HepG2 (cell line): ENCODE data around the gene CDK8. TPM values are rescaled to one million over a fixed set of nuclear protein-coding genes. Genes with fewer than 3 reads are reported as not detected.

Source experiments
- ATF4 ChIP-seq, 2 experiments: fragments of 450-650 bp in 1 of 2; sonication (generic) in 1 of 2; formaldehyde crosslinking; IDR thresholded peaks; 2 replicates each; pipeline versions ENCODE4 v1.5.0 to v1.8.0; 2020 to 2022; ENCODE audit warnings: mild to moderate bottlenecking in 1 of 2, missing genetic modification reagents in 1 of 2
- HDAC6 ChIP-seq: fragments of 200-600 bp; sonication (generic); IDR thresholded peaks from 2 replicates; pipeline ENCODE4 v1.7.0; 2017; ENCODE audit warnings: mild to moderate bottlenecking, antibody characterized with exemption, low read length, low read depth
- HHEX ChIP-seq: IDR thresholded peaks from 2 replicates; pipeline ENCODE4 v1.6.1; 2016; ENCODE audit warnings: control low read depth
- KDM5A ChIP-seq: fragments of 200-600 bp; sonication (generic); IDR thresholded peaks from 2 replicates; pipeline ENCODE4 v1.7.0; 2018; ENCODE audit warnings: antibody characterized with exemption, mild to moderate bottlenecking, low read length, borderline replicate concordance
- MAFK ChIP-seq, 2 experiments: IDR thresholded peaks in 1 of 2; conservative IDR thresholded peaks in 1 of 2; 2 replicates each; pipeline ENCODE4 v1.6.1; 2011; ENCODE audit warnings: improper control_type of control experiment in 2 of 2, low read length in 2 of 2
- MTERF4 ChIP-seq: sonication (generic); formaldehyde crosslinking; IDR thresholded peaks from 2 replicates; pipeline ENCODE4 v1.8.0; 2023; ENCODE audit warnings: mild to moderate bottlenecking, missing genetic modification reagents
- MZF1 ChIP-seq: sonication (generic); formaldehyde crosslinking; IDR thresholded peaks from 2 replicates; pipeline ENCODE4 v1.8.1; 2023; ENCODE audit warnings: mild to moderate bottlenecking, missing genetic modification reagents, borderline replicate concordance
- SIN3A ChIP-seq: IDR thresholded peaks from 2 replicates; pipeline ENCODE4 v1.6.1; 2011; ENCODE audit warnings: low read depth, mild to moderate bottlenecking, control low read depth, low read length, borderline replicate concordance
- STAG1 ChIP-seq: sonication (generic); formaldehyde crosslinking; IDR thresholded peaks from 2 replicates; pipeline ENCODE4 v1.4.0; 2020; ENCODE audit warnings: missing genetic modification reagents
- ZBTB2 ChIP-seq: sonication (generic); formaldehyde crosslinking; IDR thresholded peaks from 2 replicates; pipeline ENCODE4 v1.8.0; 2022; ENCODE audit warnings: low read depth, missing genetic modification reagents
- ZFP91 ChIP-seq: sonication (generic); formaldehyde crosslinking; IDR thresholded peaks from 2 replicates; pipeline ENCODE4 v1.9.0; 2022; ENCODE audit warnings: missing genetic modification reagents, mild to moderate bottlenecking, borderline replicate concordance
- ZNF260 ChIP-seq: sonication (generic); formaldehyde crosslinking; IDR thresholded peaks from 2 replicates; pipeline ENCODE4 v1.4.0; 2020; ENCODE audit warnings: missing genetic modification reagents, low read depth, mild to moderate bottlenecking, borderline replicate concordance
- ZNF326 ChIP-seq: sonication (generic); formaldehyde crosslinking; IDR thresholded peaks from 2 replicates; pipeline ENCODE4 v1.4.0; 2020; ENCODE audit warnings: missing genetic modification reagents, borderline replicate concordance
- ZNF441 ChIP-seq: sonication (generic); formaldehyde crosslinking; IDR thresholded peaks from 2 replicates; pipeline ENCODE4 v1.7.0; 2021; ENCODE audit warnings: missing genetic modification reagents, borderline replicate concordance
- ZNF510 ChIP-seq: sonication (generic); formaldehyde crosslinking; IDR thresholded peaks from 2 replicates; pipeline ENCODE4 v1.4.0; 2020; ENCODE audit warnings: low read depth, mild to moderate bottlenecking, missing genetic modification reagents
- ZNF563 ChIP-seq: sonication (generic); formaldehyde crosslinking; IDR thresholded peaks from 2 replicates; pipeline ENCODE4 v1.8.0; 2022; ENCODE audit warnings: mild to moderate bottlenecking, moderate library complexity, missing genetic modification reagents
- ZNF891 ChIP-seq: sonication (generic); formaldehyde crosslinking; IDR thresholded peaks from 2 replicates; pipeline ENCODE4 v1.5.0; 2020; ENCODE audit warnings: mild to moderate bottlenecking, missing genetic modification reagents
- ZSCAN31 ChIP-seq: sonication (generic); formaldehyde crosslinking; IDR thresholded peaks from 2 replicates; pipeline ENCODE4 v1.5.0; 2020; ENCODE audit warnings: low read depth, mild to moderate bottlenecking, missing genetic modification reagents
- polyA plus RNA-seq, 8 experiments: library from polyadenylated mRNA; depleted of rRNA in 3 of 8; stranded (reverse) in 7 of 8; unstranded in 1 of 8; fragments of >200 nt; fragmentation: Illumina TruSeq in 4 of 8; extraction: Trizol in 4 of 8; gene quantifications; 2 replicates each; pipeline versions ENCODE4 v1.2.1 to v1.2.3, GENCODE V29; 2011 to 2016; ENCODE audit warnings: low read depth in 4 of 8, missing spikeins in 1 of 8, mixed read lengths in 1 of 8; ENCODE audit not compliant: insufficient read depth in 1 of 8
- total RNA-seq, 5 experiments: library from RNA; depleted of rRNA; stranded (reverse); fragments of >200 nt; fragmentation: Illumina TruSeq; extraction: Trizol; gene quantifications; 2 replicates each; pipeline ENCODE4 v1.2.3, GENCODE V29; 2016; ENCODE audit warnings: low read depth in 1 of 5

Gene CDK8
- total and polyA plus RNA-seq, 2 of the 13 experiments (the other 11 are each of a cell fraction or from before 2014, with no cell fraction given), result 15.8 to 16.4 TPM

GRCh38 chr13:26221721-26222519 lies 32.0 kb upstream of the CDK8 start, which contains the start of gene RNF6 (continued):
- TF ChIP-seq ZNF260 (CRISPR knock-in tag) (no peak), ZNF441 (peak; percentile 81; the same call in 1 of the 2 replicates), ZNF326 (no peak), HHEX (CRISPR knock-in tag) (no peak), ZNF510 (CRISPR knock-in tag) (0 out of 2 replicates have a peak, but pooled peaks have one; percentile 69), ZBTB2 (CRISPR knock-in tag) (peak; percentile 80), HDAC6 (no peak), ZNF891 (no peak), ATF4 (CRISPR knock-in tag; IDR thresholded peaks at IDR 0.05) (peak in 1 of 2 experiments; percentile 60; a peak in 1 of 4 replicates), SIN3A (no peak; the same call in 1 of the 2 replicates), KDM5A (peak; percentile 96), ZNF563 (CRISPR knock-in tag) (peak; percentile 71), ZSCAN31 (CRISPR knock-in tag) (peak; percentile 86; the same call in 1 of the 2 replicates), MAFK (conservative IDR thresholded peaks at IDR 0.05 in 1 of 2, IDR thresholded peaks at IDR 0.05 in 1 of 2; ENCODE audit: low read length in 2 of 2) (no peak), MTERF4 (CRISPR knock-in tag) (0 out of 2 replicates have a peak, but pooled peaks have one; percentile 20), STAG1 (CRISPR knock-in tag) (no peak; the same call in 1 of the 2 replicates), ZFP91 (CRISPR knock-in tag) (peak; percentile 76; the same call in 1 of the 2 replicates), MZF1 (no peak)
